Endothelial cell of umbilical vein (primary cell): ENCODE measurements around the gene PCBD1.

Source experiments
- CTCF ChIP-seq, 2 donors: IDR thresholded peaks; 1 replicate in 1 of 2; 2 replicates in 1 of 2; pipeline ENCODE4 v1.5.1; 2011; ENCODE audit warnings: low read length in 2 of 2, mild to moderate bottlenecking in 2 of 2, moderate library complexity in 2 of 2, control low read depth in 1 of 2, inconsistent platforms in 1 of 2, low read depth in 1 of 2; ENCODE audit not compliant: insufficient read depth in 1 of 2; ENCODE audit errors: extremely low read depth in 1 of 2
- EZH2 ChIP-seq: IDR thresholded peaks from 2 replicates; pipeline ENCODE4 v1.6.1; 2012; ENCODE audit warnings: borderline replicate concordance, low read depth, mild to moderate bottlenecking, moderate library complexity, low read length, inconsistent platforms; ENCODE audit not compliant: severe bottlenecking
- FOS ChIP-seq: IDR thresholded peaks from 2 replicates; pipeline ENCODE4 v1.6.1; 2011; ENCODE audit warnings: mild to moderate bottlenecking, low read length, moderate library complexity, borderline replicate concordance; ENCODE audit not compliant: insufficient read depth
- GATA2 ChIP-seq: IDR thresholded peaks from 2 replicates; pipeline ENCODE4 v1.7.0; 2011; ENCODE audit warnings: low read depth, mild to moderate bottlenecking, moderate library complexity, mixed read lengths, low read length; ENCODE audit not compliant: insufficient read length, insufficient read depth
- JUN ChIP-seq: IDR thresholded peaks from 2 replicates; pipeline ENCODE4 v1.6.1; 2011; ENCODE audit warnings: borderline replicate concordance, low read depth; ENCODE audit not compliant: insufficient read length, insufficient read depth
- MAX ChIP-seq: IDR thresholded peaks from 2 replicates; pipeline ENCODE4 v1.6.1; 2011; ENCODE audit not compliant: insufficient read depth, insufficient read length
- POLR2A ChIP-seq: IDR thresholded peaks from 2 replicates; pipeline ENCODE4 v1.6.1; 2012; ENCODE audit warnings: low read depth, mild to moderate bottlenecking, control low read depth, low read length
- POLR2AphosphoS5 ChIP-seq: IDR thresholded peaks from 2 replicates; pipeline ENCODE4 v1.6.1; 2012; ENCODE audit warnings: low read depth, mild to moderate bottlenecking, control low read depth, low read length, moderate library complexity; ENCODE audit not compliant: insufficient read depth

GRCh38 chr10:70912556-70912955, 24.2 kb upstream of the PCBD1 start:
- TF ChIP-seq POLR2AphosphoS5 (no peak), CTCF (IDR thresholded peaks at IDR 0.05; ENCODE audit: extremely low read depth in 1 of 2, insufficient read depth in 1 of 2, low read depth in 1 of 2, low read length in 2 of 2) (no peak), MAX (no peak), POLR2A (no peak), EZH2 (no peak), JUN (no peak), FOS (no peak), GATA2 (no peak)
